Astrocyte of the spinal cord (primary cell): ENCODE results near the gene TBC1D22A.

Source experiments
- DNase-seq: peaks from one replicate; pipeline ENCODE4 v3.0.0; 2011; ENCODE audit warnings: low read depth, low spot score
- H3K4me3 ChIP-seq: 2 replicates; pipeline ENCODE4 v1.5.1; 2011; ENCODE audit warnings: low read depth, mild to moderate bottlenecking, low read length, moderate library complexity
- CTCF ChIP-seq: IDR thresholded peaks from 2 replicates; pipeline ENCODE4 v1.5.1; 2012; ENCODE audit warnings: low read depth, mild to moderate bottlenecking, low read length, inconsistent platforms
- in situ Hi-C: cut with HindIII; loops from 2 replicates; pipeline ENCODE4 v1.10.0; 2017; ENCODE audit warnings: low sequenced_read_pairs

The TBC1D22A gene

DNA sequence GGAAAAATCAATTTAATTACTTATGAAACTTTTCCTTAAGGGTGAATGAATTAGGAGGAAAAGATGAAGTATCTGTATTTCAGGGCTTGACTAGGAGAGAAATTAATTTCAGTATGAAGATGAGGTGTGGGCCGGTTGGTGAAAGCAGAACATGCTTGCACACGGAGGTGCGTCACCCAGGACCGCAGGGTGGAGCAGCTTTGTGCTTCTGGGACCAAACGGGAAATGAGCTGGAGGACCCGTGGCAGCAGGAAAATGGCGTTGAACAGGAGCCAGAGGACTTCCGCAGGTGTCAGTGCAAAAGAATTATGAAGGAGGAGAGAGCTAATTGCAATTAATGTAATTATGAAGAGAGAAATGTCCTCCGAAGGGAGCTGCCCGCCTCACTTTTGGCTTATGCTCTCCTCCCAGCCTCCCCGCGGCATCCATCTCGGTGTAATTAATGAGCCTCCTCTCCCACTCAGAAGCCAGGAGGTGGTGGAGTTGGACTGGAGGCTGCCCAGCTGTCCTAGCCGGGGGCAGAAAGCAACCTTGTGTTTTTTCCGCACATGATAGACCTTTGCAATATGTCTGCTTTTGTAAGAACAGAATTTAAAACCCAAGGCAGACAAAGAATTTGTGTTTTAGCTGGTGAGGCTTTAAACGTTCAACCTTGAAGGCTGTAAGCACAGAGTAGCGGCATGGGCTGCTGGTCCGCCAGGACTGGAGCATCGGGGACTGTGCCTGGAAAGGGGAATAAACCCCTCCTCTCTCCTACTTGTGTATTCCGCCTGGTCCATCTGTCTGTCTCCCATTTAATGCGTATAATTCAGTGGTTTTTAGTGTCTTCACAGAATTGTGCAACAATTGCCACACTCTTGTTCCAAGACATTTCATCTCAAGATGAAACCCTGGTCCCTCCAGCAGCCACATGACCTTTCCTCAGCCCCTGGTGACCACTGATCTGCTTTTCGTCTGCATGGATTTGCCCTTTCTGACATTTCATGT is 180.6 kb downstream of the TBC1D22A start:
- no peak for DNase-seq
- in situ Hi-C loops, result no loop called here
- no peak for TF ChIP-seq CTCF
- H3K4me3 ChIP-seq, result no peak overlapping the region

- no peak for TF ChIP-seq CTCF
- in situ Hi-C loops, result no loop called here
- no peak for DNase-seq
- no peak overlapping the region for H3K4me3 ChIP-seq
Observed at GRCh38 chr22:46945481-46945880, 183.0 kb downstream of the TBC1D22A start.

DNA sequence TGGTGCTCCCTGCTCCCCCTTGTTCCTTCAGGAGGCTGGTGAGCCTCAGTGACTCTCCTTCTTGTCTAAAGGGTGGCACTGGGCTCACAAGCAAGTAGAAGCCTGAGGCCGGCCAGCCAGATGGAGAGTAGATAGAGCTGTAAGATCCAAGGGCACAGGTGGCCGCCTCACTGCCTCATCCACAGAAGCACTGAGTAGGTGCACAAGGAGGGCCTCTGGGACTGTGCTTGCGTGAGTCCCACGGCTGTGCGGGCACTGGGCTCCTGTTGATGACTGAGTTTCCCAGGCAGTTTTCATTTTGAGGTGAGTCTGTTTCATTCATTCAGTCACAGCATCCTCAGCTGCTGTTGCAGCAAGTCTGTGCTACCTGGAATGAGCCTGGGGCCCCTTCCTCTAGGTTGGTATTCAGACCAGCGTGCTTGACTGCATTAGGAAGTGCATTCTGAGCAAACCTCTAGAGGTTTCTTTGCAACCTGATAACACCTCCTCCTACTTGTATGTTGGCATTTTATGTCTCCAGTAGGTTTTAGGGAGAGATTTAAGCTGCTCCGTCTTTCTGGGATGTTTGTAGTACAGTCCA is 184.0 kb downstream of the TBC1D22A start:
- TF ChIP-seq CTCF, result no peak
- no peak for DNase-seq
- in situ Hi-C loops, result no loop called here
- no peak overlapping the region for H3K4me3 ChIP-seq

- no peak overlapping the region for H3K4me3 ChIP-seq
- no peak for TF ChIP-seq CTCF
- DNase-seq, result no peak
- in situ Hi-C loops, result no loop called here
Observed at GRCh38 chr22:46947516-46948257, 185.2 kb downstream of the TBC1D22A start.

- H3K4me3 ChIP-seq, result no peak overlapping the region
- DNase-seq, result no peak
- TF ChIP-seq CTCF, result no peak
- in situ Hi-C loops, result no loop called here
Observed at GRCh38 chr22:46948411-46949144, 186.1 kb downstream of the TBC1D22A start.

- H3K4me3 ChIP-seq, result no peak overlapping the region
- in situ Hi-C loops, result no loop called here
- TF ChIP-seq CTCF, result no peak
- no peak for DNase-seq
Observed at GRCh38 chr22:46951350-46951749, 188.9 kb downstream of the TBC1D22A start.
